ENCODE results near the gene ZDHHC14.
"Not testable (repeated sequence)": the region's sequence is repeated elsewhere in the genome, so short reads cannot be mapped to it uniquely, and the experiment has no call there.

ZDHHC14 gene

DNA sequence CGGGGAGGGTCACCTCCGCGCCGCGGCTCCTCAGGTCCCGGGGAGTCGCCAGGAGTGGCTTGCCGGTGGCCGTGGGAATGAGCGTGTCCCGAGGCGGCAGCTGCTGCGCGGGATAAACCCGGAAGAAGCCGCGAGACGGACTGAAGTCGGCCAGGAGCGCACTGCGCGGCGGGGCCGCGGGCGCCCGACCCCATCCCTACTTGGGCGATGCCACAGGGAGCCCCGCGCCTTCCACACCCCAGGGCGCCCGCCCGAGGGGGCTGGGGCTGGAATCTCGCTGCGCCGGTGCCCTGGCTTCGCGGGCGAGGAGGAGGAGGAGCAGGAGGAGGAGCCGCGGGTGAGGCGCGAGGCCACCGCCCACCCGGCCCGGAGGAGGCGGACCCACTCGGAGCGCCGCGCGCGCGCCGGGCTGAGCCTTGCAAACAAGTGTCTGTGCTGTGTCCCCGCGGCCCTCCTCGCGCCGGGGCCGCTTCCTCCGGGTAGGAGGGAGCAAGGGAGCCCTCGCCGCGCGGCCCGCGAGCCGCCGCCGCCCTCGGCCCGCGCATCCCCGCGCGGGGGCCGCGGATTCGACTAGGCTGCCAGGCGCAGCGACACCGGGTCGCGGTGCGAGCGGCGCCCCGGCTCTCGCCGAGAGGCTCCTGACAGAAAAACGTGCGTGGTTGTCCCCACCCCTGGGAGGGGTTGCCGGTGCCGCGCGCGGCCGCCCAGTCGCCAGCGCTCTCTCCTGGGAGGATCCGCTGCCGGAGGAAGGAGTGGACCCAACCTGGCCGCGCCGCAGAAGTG is at the start of gene ZDHHC14:
ZDHHC14 (plus strand) TSS at position 412 of the 783 bp plus-strand sequence.
- peak; percentile 79 to 83 for DNase-seq (ENCODE audit: low read depth in 1 of 2, low spot score in 1 of 2)

DNA sequence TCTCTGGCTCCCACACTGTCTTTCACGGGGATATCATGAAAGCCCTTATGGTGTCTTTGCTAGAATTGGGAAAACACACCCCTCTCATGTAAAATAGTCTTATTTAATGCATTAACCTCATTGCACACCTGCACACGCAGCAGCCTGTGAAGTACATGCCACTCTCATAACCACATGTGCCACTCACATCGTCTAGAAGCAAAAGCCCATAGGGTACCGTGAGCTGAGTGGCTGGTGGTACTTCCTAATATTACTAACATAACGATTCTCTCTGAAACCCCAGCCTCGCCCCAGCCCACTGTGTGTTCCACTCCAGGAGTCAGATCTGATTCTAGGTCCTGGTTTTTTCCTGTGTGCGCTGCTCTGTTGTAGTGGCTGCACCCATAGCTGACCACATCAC is 48.2 kb upstream of the ZDHHC14 start:
- DNase-seq (ENCODE audit: low read depth in 1 of 2, low spot score in 1 of 2): no peak

DNA sequence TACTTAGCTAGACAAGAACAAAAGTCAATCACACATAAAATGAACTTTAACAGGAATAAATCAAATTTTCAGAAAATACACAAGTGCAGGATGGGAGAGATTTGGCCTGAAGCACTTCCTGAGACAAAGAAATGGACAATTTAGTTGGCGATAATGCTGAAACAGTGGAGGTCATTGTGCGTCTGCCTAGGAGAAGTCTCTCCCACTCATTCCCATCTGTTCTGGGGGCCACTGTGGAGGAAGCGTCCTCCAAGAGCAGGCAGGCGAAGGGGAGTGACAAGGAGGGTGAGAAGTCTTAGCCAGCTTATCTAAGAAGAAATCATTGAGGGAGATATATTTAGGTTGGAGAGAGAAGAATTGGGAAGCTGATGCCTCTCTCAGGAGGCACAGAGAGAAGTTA is 47.5 kb upstream of the ZDHHC14 start:
- DNase-seq (ENCODE audit: low read depth in 1 of 2, low spot score in 1 of 2): no peak

DNA sequence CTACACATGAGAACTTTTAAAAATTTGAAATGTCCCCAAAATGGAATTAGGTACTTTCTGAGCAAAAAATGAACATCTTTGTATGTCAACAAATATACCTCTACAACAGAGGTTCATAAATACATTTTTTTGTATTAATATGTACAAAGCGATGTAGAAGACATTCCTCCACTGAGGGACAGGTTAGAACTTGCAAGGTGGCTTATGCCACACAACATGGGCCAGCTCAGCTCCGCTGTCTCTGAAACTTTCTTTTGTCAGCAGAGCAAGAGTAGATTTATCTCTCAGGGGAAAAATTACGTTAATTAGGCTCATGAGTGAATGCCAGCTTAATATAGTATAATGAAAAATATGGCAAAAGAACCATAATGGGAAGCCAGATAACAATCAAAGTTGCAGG is 47.0 kb upstream of the ZDHHC14 start:
- DNase-seq (ENCODE audit: low read depth in 1 of 2, low spot score in 1 of 2): no peak

DNA sequence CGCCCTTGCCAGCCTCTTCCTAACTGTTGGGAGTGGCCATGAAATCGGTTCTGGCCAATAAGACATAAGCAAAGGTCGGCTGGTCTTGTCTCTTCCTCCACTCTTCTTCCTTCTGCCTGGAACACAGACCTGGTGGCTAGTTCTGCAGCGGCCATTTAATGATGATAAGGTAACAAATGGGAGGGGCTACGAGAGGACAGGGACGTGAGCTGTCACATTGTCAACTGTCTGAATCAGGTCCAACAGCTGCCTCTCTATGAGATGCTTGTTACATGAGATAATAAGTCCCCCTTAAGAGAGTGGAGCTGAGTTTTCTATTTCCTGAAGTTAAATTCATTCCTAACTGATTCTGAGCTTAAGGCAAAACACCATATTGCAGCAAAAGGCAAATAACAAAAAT is 45.2 kb upstream of the ZDHHC14 start:
- no peak for DNase-seq (ENCODE audit: low read depth in 1 of 2, low spot score in 1 of 2)

DNA sequence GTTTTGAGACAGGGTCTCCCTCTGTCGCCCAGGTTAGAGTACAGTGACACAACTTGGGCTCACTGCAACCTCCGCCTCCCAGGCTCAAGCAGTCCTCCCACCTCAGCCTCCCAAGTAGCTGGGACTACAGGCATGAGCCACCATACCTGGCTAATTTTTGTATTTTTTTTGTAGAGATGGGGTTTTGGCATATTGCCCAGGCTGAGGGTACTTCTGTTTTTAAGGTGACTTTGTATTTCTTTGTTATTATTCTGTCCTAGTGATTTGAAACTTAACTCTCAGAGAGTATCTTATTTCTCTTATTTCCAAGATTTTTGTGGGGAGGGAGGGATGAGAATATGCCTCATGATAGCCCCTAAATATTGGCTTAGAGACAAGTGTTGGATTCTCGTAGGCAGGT is 43.7 kb upstream of the ZDHHC14 start:
- DNase-seq (ENCODE audit: low read depth in 1 of 2, low spot score in 1 of 2): not testable (repeated sequence)

DNA sequence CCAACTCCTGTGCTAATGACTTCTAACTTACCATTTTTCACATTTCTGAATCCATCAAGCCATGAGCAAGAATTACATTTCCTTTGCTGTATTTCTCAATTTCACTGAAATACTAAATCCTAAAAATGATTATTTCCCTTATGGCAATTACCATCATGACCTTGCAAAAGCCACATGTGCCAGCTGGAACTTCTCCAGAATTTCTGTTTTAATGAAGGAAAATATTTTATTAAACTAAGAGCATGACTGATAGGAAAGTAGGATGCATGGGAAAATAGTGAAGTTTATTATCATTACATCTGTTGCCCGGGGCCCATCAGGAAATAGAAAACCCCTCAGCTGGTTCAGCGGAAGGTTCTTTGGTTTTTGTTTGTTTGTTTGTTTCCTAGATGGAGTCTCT is 43.2 kb upstream of the ZDHHC14 start:
- DNase-seq (ENCODE audit: low read depth in 1 of 2, low spot score in 1 of 2): no peak

DNA sequence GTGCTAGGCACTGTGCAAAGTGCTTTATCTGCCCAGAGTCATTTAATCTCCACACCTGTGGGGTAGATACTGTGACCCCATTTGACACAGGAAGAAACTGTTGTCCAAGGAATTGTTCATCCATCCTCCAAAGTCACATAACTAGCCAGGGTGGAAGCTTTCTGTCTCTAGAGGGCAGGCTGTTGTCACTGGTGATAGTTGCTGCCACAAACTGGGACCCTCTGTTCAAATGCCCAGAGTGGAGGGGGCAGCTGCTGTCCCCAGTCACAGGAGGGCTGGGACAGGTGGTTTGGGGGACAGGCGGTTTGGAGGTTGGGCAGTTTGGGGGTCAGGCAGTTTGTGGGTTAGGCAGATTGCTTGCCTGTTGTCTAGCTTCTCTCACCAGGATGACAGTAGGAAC is 41.6 kb upstream of the ZDHHC14 start:
- DNase-seq (ENCODE audit: low read depth in 1 of 2, low spot score in 1 of 2): no peak

DNA sequence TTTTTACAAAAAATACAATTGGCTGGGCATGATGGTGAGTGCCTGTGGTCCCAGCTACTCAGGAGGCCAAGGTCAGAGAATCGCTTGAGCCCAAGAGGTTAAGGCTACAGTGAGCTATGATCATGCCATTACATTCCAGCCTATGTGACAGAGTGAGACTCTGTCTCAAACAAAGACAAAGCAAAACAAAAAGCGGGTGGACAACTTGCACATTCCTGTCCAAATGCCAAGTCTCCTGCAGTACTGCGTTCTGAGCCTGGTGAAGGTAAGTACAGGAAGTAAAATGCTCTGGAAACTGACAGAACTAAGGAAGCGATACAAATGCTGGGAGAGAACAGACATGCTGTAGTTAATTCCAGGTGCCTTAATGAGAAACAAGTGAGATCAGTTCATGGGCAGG is 37.3 kb upstream of the ZDHHC14 start:
- DNase-seq (ENCODE audit: low read depth in 1 of 2, low spot score in 1 of 2): no peak

DNA sequence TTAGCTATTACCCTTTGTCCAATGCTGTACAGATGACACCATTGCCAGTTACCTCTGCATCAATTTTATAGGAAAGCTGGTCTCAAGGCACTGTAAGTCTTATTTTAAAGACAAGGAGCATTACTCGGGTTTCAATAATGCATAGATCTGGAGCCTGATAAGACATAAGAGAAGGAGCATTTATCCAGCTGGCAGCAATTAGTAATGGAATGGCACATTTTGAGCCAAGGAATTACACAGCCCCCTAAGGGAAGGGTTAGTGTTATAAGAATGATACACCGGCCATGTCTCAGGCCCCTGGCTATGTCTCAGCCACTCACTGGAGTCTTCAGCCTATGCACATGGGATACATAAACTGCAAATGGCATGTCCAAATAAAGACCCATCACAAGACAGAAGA is 34.6 kb upstream of the ZDHHC14 start:
- no peak for DNase-seq (ENCODE audit: low read depth in 1 of 2, low spot score in 1 of 2)

DNA sequence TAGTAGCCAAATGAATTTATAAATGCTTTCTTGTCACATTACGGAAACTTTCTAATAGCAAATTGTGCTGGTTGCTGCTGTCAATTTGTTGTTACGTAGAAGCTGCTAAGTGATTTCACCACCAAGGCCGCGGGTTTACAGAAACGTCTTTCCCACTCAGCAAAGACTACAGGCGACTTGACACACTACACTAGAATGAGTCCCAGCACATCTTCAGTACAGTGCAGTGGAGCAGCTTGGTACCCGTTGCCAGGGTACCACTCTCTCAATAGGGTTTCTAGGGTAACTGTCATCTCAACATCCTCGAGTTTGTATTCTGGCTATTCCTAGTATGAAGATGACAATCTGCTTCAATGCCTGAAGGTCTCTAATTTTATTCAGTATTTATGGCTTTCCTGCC is 22.7 kb upstream of the ZDHHC14 start:
- DNase-seq (ENCODE audit: low read depth in 1 of 2, low spot score in 1 of 2): no peak

DNA sequence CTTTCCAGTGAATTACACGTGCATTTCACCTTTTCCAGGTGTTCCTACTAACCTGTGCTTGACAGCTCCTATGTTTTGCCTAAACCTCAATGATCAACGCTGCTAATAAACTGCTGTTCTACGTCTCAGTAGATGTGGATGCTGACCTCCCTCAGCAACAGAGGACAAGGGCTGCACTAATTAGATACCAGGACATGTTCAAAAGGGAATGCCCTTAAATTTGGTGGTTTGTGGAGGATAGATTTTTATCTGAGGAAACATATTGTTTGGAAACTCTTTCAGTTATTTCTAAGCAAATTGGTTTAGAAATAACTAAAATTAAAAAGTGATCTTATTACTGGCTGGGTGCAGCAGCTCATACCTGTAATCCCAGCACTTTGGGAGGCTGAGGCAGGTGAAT is 19.1 kb upstream of the ZDHHC14 start:
- DNase-seq (ENCODE audit: low read depth in 1 of 2, low spot score in 1 of 2): no peak

DNA sequence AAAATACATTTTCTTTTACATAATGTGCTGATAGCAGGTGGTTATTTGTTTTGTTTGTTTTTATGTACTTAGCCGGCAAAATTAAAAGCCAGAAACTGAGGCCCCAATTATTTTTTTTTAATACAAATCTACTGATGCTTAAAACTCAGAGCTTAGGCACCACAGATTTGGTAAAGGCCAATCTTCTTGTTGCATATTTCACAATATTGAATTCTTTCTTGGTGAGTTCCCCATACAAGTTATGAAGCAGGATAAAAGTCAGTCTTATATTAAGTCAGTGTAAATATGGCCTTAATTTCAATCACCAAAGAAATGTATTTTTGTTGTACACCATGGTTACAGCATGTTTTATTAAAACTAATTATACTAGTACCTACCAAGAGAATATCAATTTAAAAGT is 16.3 kb upstream of the ZDHHC14 start:
- DNase-seq (ENCODE audit: low read depth in 1 of 2, low spot score in 1 of 2): no peak

DNA sequence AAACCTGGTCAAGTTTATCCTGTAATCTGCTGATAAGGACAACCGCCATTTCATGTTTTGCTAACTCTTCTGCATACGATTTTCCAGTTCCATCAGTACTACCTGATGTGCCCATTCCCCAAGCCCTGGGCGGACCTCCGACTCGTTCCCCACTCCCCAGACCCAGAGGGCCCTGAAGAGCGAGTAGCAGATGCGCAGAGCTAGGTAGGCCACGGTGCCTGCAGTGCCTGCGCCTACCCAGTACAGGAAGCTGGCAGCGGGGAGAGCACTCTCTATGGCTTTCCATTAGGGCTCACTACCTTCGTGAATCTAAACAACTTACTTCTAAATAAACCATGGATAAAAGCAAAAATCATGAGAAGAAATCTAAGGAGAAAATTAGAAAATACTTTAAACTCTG is 14.3 kb upstream of the ZDHHC14 start:
- no peak for DNase-seq (ENCODE audit: low read depth in 1 of 2, low spot score in 1 of 2)

DNA sequence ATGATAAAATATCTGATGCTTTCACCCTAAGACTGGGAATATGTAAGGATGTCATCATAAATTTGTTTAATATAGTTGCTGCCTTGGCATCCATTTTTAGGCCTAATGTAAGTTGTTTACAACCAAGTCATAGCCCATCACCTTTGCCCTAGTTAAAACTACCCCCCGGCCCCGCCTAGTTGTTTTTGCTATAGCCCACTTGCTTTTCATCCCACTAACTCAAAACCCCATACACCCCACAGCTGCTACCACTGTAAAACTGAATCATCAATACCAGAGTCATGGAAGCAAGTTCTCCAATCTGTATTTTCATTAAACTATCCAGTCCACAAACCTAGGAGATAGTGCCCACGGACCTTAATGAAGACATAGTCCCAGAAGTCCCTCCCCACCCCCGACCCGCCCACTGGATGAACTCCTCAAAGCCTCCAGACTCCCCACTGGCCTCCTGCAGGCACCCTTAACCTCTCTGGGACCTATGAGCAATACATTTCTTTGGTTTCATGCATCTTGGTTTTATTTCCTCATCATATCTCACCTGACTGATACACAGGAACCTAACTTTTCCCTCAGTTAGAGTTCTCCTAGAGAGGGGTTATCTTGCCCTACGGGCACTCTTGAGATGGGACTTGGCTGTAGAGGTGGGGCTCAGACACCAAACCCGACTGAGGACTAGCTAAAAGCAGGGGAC is 12.5 kb upstream of the ZDHHC14 start:
- no peak for DNase-seq (ENCODE audit: low read depth in 1 of 2, low spot score in 1 of 2)

DNA sequence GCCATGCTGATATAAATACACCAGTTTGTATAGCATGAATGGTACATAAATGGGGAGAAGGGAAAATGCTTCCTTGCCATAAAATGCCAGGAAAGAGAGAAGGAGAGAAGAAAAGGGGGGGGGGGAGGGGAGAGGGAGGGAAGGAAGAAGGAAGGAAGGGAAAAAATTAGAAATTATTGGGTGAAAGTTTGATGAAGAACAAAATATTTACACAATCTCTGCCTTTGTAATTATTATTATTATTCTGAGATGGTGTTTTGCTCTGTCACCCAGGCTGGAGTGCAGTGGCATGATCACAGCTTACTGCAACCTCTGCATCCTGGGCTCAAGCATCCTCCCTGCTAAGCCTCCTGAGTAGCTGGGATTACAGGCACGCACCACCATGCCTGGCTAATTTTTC is 10.2 kb upstream of the ZDHHC14 start:
- no peak for DNase-seq (ENCODE audit: low read depth in 1 of 2, low spot score in 1 of 2)

DNA sequence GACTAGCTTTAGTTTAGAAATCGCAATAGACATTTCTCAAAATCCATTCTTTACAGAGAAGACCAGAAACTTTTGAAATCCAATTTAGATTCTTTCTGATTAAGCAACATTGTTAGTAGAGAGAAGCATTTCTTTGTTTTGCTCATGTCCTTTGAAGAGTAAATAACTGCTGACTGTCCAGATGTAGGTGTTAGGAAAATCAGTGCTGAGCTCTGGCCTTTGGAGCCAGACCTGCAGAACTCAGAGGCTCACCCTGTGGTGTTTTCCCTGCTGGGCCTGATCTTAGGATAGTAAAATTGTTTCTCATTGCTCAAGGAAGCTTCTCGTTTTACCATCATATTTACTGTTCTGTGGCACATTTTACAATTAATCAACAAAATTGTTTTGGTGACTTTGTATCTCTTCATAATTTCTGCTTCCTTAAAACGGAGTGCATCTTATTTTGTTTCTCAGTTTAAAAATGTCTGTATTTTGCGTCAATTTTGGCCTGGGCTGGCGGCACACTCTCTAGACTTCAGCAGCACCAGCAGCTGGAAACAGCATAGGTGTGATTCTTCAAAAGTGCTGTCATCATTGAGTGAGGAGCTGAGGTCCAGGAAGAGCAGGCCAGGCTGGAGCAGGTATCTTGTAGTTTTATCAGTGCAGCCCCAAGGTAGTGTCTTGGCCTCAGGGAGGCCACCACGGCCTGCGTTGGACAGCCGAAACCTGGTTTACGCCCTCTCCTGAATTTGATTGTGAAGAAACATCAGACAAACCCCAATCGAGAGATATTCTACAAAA is 8.3 kb upstream of the ZDHHC14 start:
- no peak for DNase-seq (ENCODE audit: low read depth in 1 of 2, low spot score in 1 of 2)

DNA sequence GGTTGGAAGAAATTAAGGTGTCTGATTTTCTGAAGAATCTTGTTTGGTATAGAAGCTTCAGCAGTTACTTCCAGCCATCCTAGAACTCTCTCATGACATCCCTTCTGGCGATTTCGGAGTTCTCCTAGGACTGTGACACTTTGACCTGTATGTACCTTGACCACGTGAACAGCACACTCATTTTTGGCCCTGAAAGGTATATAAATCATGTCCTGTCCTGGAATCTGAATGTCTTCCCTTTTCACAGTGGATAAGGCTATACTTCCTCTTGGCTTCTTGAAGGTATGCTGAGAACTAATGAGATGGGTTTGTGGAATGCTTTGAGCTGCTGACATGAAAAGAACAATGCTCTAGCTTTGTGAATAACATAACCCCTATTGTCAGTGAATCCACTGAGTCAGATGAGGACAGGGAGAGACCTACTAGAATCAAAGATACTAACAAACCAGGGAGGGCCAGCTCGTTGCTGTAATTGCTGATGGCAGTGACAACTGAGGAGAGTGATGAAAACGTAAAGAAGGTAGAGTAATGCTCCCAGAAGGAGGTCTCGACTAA is 6.0 kb upstream of the ZDHHC14 start:
- DNase-seq (ENCODE audit: low read depth in 1 of 2, low spot score in 1 of 2): no peak

DNA sequence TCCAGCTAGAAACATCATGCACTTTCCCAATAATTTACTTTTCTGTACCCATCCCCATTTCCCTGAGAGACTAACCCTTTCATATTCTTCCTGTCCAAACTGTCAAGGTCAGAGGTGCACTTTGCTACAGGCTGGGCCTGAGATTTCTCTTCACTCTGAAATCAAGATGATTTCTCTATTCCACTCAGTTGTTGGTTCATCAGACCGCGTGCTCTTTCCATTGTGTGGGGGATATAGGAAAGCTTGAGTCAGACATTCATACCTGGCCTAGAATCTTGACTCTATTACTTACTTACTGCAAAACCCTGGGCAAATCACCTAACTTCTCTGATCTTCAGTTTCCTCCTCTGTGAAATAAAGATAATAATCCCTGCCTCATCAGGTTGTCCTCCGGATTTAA is 4.7 kb upstream of the ZDHHC14 start:
- no peak for DNase-seq (ENCODE audit: low read depth in 1 of 2, low spot score in 1 of 2)

DNA sequence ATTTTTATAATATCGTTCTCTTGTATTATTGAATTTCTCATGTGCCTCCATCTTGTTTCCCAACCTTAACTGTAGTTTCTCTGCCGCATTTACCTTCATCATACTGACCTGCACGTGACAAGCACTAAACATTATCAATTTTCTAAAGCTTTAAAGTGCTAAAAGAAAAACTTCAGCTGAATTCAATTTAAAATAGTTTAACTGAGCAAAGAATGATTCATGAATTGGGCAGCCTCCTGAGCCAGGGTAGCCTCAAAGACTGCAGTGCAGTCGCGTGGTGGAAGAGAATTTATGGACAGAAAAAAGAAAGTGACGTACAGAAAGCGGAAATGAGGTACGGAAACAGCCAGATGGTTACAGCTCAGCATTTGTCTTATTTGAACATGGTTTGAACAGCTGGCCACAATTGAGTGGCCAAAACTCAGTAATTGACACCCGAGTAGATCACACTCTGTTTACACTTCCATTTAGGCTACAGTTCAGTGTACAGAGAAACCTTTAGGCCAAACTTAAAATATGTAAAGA is 4.2 kb upstream of the ZDHHC14 start:
- DNase-seq (ENCODE audit: low read depth in 1 of 2, low spot score in 1 of 2): no peak

DNA sequence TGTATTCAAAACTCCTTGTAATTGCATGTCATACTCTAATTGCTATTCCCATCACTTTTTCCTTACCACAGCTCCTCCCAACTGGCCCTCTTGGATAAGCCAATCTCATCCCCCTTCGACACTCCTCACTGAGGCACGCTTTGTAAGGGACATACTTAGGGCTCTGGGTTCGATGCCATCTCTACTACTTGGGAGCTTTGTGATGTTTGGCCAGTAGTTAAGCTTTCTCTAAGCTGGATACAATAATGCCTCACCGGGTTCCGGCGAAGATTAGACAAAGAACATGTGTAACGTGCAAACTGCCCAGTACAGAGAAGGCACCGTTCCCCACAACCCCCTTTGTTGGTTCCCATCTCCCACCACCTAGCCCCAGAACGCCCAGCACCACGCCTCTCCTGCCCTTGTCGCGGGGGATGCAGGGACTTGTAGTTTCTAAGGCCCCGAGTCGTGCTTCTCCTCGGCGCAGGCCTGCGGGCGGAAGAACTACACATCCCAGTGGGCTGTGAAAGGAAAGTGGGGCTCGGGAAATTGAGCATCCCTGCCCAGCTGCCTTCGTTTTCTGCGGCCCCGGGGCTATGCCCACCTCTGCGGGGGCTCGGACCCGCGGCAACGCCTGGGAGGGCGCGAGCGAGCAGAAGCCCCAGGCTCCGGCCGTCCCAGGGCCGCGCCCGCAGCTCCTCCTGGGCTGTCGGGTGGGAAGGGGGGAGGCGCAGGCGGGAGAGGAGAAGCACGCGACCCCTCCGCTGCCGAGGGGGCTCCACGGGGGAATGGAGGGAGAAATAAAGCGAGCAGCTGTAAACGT is 1.1 kb upstream of the ZDHHC14 start:
- peak; percentile 73 to 78 for DNase-seq (ENCODE audit: low read depth in 1 of 2, low spot score in 1 of 2)

Data from activated T-helper 1 cell treated with anti-CD3 and anti-CD28 coated beads, Interleukin-2, amount 50 U/mL, for 16 hours (primary cell).